ENCODE data around the gene TMEM214. TPM values are rescaled to one million over a fixed set of nuclear protein-coding genes. Genes with fewer than 3 reads are reported as not detected.

The TMEM214 gene
- polyA plus RNA-seq, 1 experiment = 235 TPM

GRCh38 chr2:27071277-27071989 is 38.7 kb downstream of the TMEM214 start, which contains the start of gene OST4:
OST4 (minus strand) TSS chr2:27071654.
- Histone ChIP-seq H3K4me3 (ENCODE audit: low read depth, low read length) (peak within 1 kb of the TSS; percentile 87), H3K36me3 (ENCODE audit: control insufficient read depth, insufficient read depth, low read length) (peaks cover 15% of the 10 kb centered on the region), H3K27me3 (ENCODE audit: control insufficient read depth, insufficient read depth, low read length) (no peaks in the 10 kb centered on the region)
- ChIA-PET CTCF (interaction anchor here (1.9 kb wide), 1 partner anchor 10 kb away, joined by 14 read pairs; no protein-coding TSS in a partner anchor), POLR2A (interaction anchor here (0.6 to 0.8 kb wide), 3 partner anchors 16 to 225 kb away, joined by 3 to 7 read pairs (median 4); no protein-coding TSS in a partner anchor)
- TF ChIP-seq CTCF (IDR thresholded peaks at IDR 0.05; ENCODE audit: insufficient read depth, low read depth, low read length) = no peak
- DNase-seq (ENCODE audit: low read depth) = peak; percentile 50

GRCh38 chr2:27071990-27072830 is 39.4 kb downstream of the TMEM214 start:
- ChIA-PET POLR2A (no interaction called here), CTCF (interaction anchor here (1.0 to 1.9 kb wide), 7 partner anchors 9 to 208 kb away, joined by 3 to 14 read pairs (median 4); no protein-coding TSS in a partner anchor)
- Histone ChIP-seq H3K27me3 (ENCODE audit: control insufficient read depth, insufficient read depth, low read length) (no peaks in the 10 kb centered on the region), H3K36me3 (ENCODE audit: control insufficient read depth, insufficient read depth, low read length) (peaks cover 14% of the 10 kb centered on the region), H3K4me3 (ENCODE audit: low read depth, low read length) (peak overlapping the region; percentile 58)
- no peak for TF ChIP-seq CTCF (IDR thresholded peaks at IDR 0.05; ENCODE audit: insufficient read depth, low read depth, low read length)
- no peak for DNase-seq (ENCODE audit: low read depth)

GRCh38 chr2:27072920-27073319 is 40.2 kb downstream of the TMEM214 start:
- ChIA-PET CTCF (interaction anchor here (1.0 to 1.9 kb wide), 7 partner anchors 8 to 207 kb away, joined by 3 to 14 read pairs (median 4); no protein-coding TSS in a partner anchor), POLR2A (no interaction called here)
- H3K4me3 ChIP-seq (ENCODE audit: low read depth, low read length) = no peak overlapping the region
- no peak for DNase-seq (ENCODE audit: low read depth)
- H3K27me3 ChIP-seq (ENCODE audit: control insufficient read depth, insufficient read depth, low read length) = no peaks in the 10 kb centered on the region
- H3K36me3 ChIP-seq (ENCODE audit: control insufficient read depth, insufficient read depth, low read length) = peaks cover 11% of the 10 kb centered on the region
- no peak for TF ChIP-seq CTCF (IDR thresholded peaks at IDR 0.05; ENCODE audit: insufficient read depth, low read depth, low read length)

- no peaks in the 10 kb centered on the region for H3K27me3 ChIP-seq (ENCODE audit: control insufficient read depth, insufficient read depth, low read length)
- ChIA-PET POLR2A (no interaction called here), CTCF (interaction anchor here (1.2 to 1.9 kb wide), 3 partner anchors 10 to 12 kb away, joined by 4 read pairs; no protein-coding TSS in a partner anchor)
- DNase-seq (ENCODE audit: low read depth) = no peak
- no peak overlapping the region for H3K4me3 ChIP-seq (ENCODE audit: low read depth, low read length)
- H3K36me3 ChIP-seq (ENCODE audit: control insufficient read depth, insufficient read depth, low read length) = peaks cover 7% of the 10 kb centered on the region
- TF ChIP-seq CTCF (IDR thresholded peaks at IDR 0.05; ENCODE audit: insufficient read depth, low read depth, low read length) = no peak
Measured at GRCh38 chr2:27073782-27074181, 41.0 kb downstream of the TMEM214 start.

Data from BJ (cell line).